HepG2 (cell line): ENCODE results near the gene RHBDF2. TPM values are rescaled to one million over a fixed set of nuclear protein-coding genes. Genes with fewer than 3 reads are reported as not detected.

ENCODE experiments used
- DR1 ChIP-seq: sonication (generic); formaldehyde crosslinking; IDR thresholded peaks from 2 replicates; pipeline ENCODE4 v1.8.0; 2021; ENCODE audit warnings: mild to moderate bottlenecking, missing genetic modification reagents, inconsistent platforms
- GPN1 ChIP-seq: sonication (generic); formaldehyde crosslinking; IDR thresholded peaks from 2 replicates; pipeline ENCODE4 v1.5.1; 2020; ENCODE audit warnings: missing genetic modification reagents, borderline replicate concordance
- IKZF4 ChIP-seq: sonication (generic); formaldehyde crosslinking; IDR thresholded peaks from 2 replicates; pipeline ENCODE4 v1.5.1; 2020; ENCODE audit warnings: borderline replicate concordance, mild to moderate bottlenecking, low read depth, missing genetic modification reagents; ENCODE audit errors: not compliant biosample characterization
- KAT8 ChIP-seq: IDR thresholded peaks from 2 replicates; pipeline ENCODE4 v1.6.1; 2016; ENCODE audit warnings: missing genetic modification reagents, missing compliant biosample characterization
- KDM5B ChIP-seq: sonication (generic); formaldehyde crosslinking; IDR thresholded peaks from 2 replicates; pipeline ENCODE4 v1.4.0; 2020; ENCODE audit warnings: missing genetic modification reagents, mild to moderate bottlenecking, borderline replicate concordance
- NCOR1 ChIP-seq: fragments of 200-600 bp; sonication (generic); IDR thresholded peaks from 2 replicates; pipeline ENCODE4 v1.7.0; 2017; ENCODE audit warnings: antibody characterized with exemption, low read length, borderline replicate concordance
- NRL ChIP-seq: sonication (generic); formaldehyde crosslinking; IDR thresholded peaks from 2 replicates; pipeline ENCODE4 v1.5.0; 2020; ENCODE audit warnings: missing genetic modification reagents, mild to moderate bottlenecking, moderate library complexity, borderline replicate concordance
- PATZ1 ChIP-seq: sonication (generic); formaldehyde crosslinking; IDR thresholded peaks from 2 replicates; pipeline ENCODE4 v1.4.0; 2020; ENCODE audit warnings: missing genetic modification reagents
- PRDM15 ChIP-seq: sonication (generic); formaldehyde crosslinking; IDR thresholded peaks from 2 replicates; pipeline ENCODE4 v1.4.0; 2020; ENCODE audit warnings: missing genetic modification reagents
- SMARCC2 ChIP-seq: fragments of 450-650 bp; IDR thresholded peaks from 2 replicates; pipeline ENCODE4 v1.6.1; 2017; ENCODE audit warnings: antibody characterized with exemption, mild to moderate bottlenecking
- STAT6 ChIP-seq: sonication (generic); formaldehyde crosslinking; IDR thresholded peaks from 2 replicates; pipeline ENCODE4 v1.4.0; 2020; ENCODE audit warnings: missing genetic modification reagents, mild to moderate bottlenecking, borderline replicate concordance
- TSC22D2 ChIP-seq: sonication (generic); formaldehyde crosslinking; IDR thresholded peaks from 2 replicates; pipeline ENCODE4 v1.5.1; 2020; ENCODE audit warnings: missing genetic modification reagents, mild to moderate bottlenecking, borderline replicate concordance
- ZBTB38 ChIP-seq: sonication (generic); formaldehyde crosslinking; IDR thresholded peaks from 2 replicates; pipeline ENCODE4 v1.5.1; 2020; ENCODE audit warnings: mild to moderate bottlenecking, missing genetic modification reagents
- ZKSCAN8 ChIP-seq: IDR thresholded peaks from 2 replicates; pipeline ENCODE4 v1.6.1; 2016; ENCODE audit warnings: borderline replicate concordance, missing genetic modification reagents, missing compliant biosample characterization
- ZNF232 ChIP-seq: sonication (generic); formaldehyde crosslinking; IDR thresholded peaks from 2 replicates; pipeline ENCODE4 v1.4.0; 2020; ENCODE audit warnings: missing genetic modification reagents, borderline replicate concordance
- ZNF235 ChIP-seq: sonication (generic); formaldehyde crosslinking; IDR thresholded peaks from 2 replicates; pipeline ENCODE4 v1.8.1; 2023; ENCODE audit warnings: mild to moderate bottlenecking, missing genetic modification reagents, borderline replicate concordance
- ZNF30 ChIP-seq: sonication (generic); formaldehyde crosslinking; IDR thresholded peaks from 2 replicates; pipeline ENCODE4 v1.5.0; 2020; ENCODE audit warnings: mild to moderate bottlenecking, missing genetic modification reagents
- ZNF746 ChIP-seq: sonication (generic); formaldehyde crosslinking; IDR thresholded peaks from 2 replicates; pipeline ENCODE4 v1.8.0; 2022; ENCODE audit warnings: mild to moderate bottlenecking, missing genetic modification reagents
- ZNF749 ChIP-seq: sonication (generic); formaldehyde crosslinking; IDR thresholded peaks from 2 replicates; pipeline ENCODE4 v1.8.0; 2022; ENCODE audit warnings: mild to moderate bottlenecking, missing genetic modification reagents, moderate library complexity, borderline replicate concordance
- ZNF782 ChIP-seq: sonication (generic); formaldehyde crosslinking; IDR thresholded peaks from 2 replicates; pipeline ENCODE4 v1.4.0; 2020; ENCODE audit warnings: missing genetic modification reagents, mild to moderate bottlenecking, borderline replicate concordance
- polyA plus RNA-seq, 8 experiments: library from polyadenylated mRNA; depleted of rRNA in 3 of 8; stranded (reverse) in 7 of 8; unstranded in 1 of 8; fragments of >200 nt; fragmentation: Illumina TruSeq in 4 of 8; extraction: Trizol in 4 of 8; gene quantifications; 2 replicates each; pipeline versions ENCODE4 v1.2.1 to v1.2.3, GENCODE V29; 2011 to 2016; ENCODE audit warnings: low read depth in 4 of 8, missing spikeins in 1 of 8, mixed read lengths in 1 of 8; ENCODE audit not compliant: insufficient read depth in 1 of 8
- total RNA-seq, 5 experiments: library from RNA; depleted of rRNA; stranded (reverse); fragments of >200 nt; fragmentation: Illumina TruSeq; extraction: Trizol; gene quantifications; 2 replicates each; pipeline ENCODE4 v1.2.3, GENCODE V29; 2016; ENCODE audit warnings: low read depth in 1 of 5

The RHBDF2 gene
- total and polyA plus RNA-seq, 2 of the 13 experiments (the other 11 are each of a cell fraction or from before 2014, with no cell fraction given): 7.8 to 24.2 TPM

- TF ChIP-seq STAT6 (CRISPR knock-in tag) (no peak), ZNF232 (CRISPR knock-in tag) (no peak), ZNF30 (CRISPR knock-in tag) (no peak), ZNF746 (CRISPR knock-in tag) (no peak), ZNF782 (no peak), ZKSCAN8 (CRISPR knock-in tag) (no peak), SMARCC2 (no peak), ZNF749 (CRISPR knock-in tag) (no peak), NCOR1 (no peak), NRL (CRISPR knock-in tag) (no peak), PATZ1 (0 out of 2 replicates have a peak, but pooled peaks have one; percentile 12), KAT8 (no peak), ZBTB38 (no peak), KDM5B (CRISPR knock-in tag) (0 out of 2 replicates have a peak, but pooled peaks have one; percentile 16), DR1 (CRISPR knock-in tag) (no peak), TSC22D2 (no peak), PRDM15 (CRISPR knock-in tag) (no peak), GPN1 (CRISPR knock-in tag) (no peak), IKZF4 (CRISPR knock-in tag) (no peak), ZNF235 (CRISPR knock-in tag) (no peak)
These were observed 29.7 kb upstream of the RHBDF2 start (continued) for GRCh38 chr17:76530811-76531485.
